Neural cell (in vitro differentiated cells): ENCODE measurements around the gene EFHD1. TPM values are rescaled to one million over a fixed set of nuclear protein-coding genes. Genes with fewer than 3 reads are reported as not detected.

Experiments
- H2AFZ ChIP-seq: fragments of 200-600, 300-800 bp; sonication (generic), shearing (Covaris generic); 2 replicates; pipeline ENCODE4 v1.6.0; 2014; ENCODE audit warnings: low read depth, mild to moderate bottlenecking, antibody characterized with exemption, low read length, moderate library complexity
- H3F3A ChIP-seq: fragments of 200-600 bp; shearing (Covaris generic); 2 replicates; pipeline ENCODE4 v1.6.1; 2016; ENCODE audit warnings: mild to moderate bottlenecking, moderate library complexity, mixed read lengths, antibody characterized with exemption, low read length; ENCODE audit not compliant: insufficient read depth, poor library complexity, severe bottlenecking
- H3K27ac ChIP-seq: fragments of 200-600, 300-800 bp; sonication (generic), shearing (Covaris generic); 2 replicates; pipeline ENCODE4 v1.5.1; 2014; ENCODE audit warnings: mild to moderate bottlenecking, low read length, moderate library complexity
- H3K27me3 ChIP-seq: fragments of 300-800, 200-600 bp; sonication (generic), shearing (Covaris generic); 2 replicates; pipeline ENCODE4 v1.6.0; 2014; ENCODE audit warnings: mild to moderate bottlenecking, low read depth, low read length, moderate library complexity; ENCODE audit not compliant: insufficient read depth
- H3K36me3 ChIP-seq: fragments of 300-800, 200-600 bp; sonication (generic), shearing (Covaris generic); 2 replicates; pipeline ENCODE4 v1.5.1; 2014; ENCODE audit warnings: mild to moderate bottlenecking, antibody characterized with exemption, low read length, moderate library complexity; ENCODE audit not compliant: insufficient read depth
- H3K4me2 ChIP-seq: fragments of 300-800, 200-600 bp; sonication (generic), shearing (Covaris generic); 2 replicates; pipeline ENCODE4 v1.6.0; 2014; ENCODE audit warnings: mild to moderate bottlenecking, low read length
- H3K4me3 ChIP-seq: fragments of 300-800, 200-600 bp; sonication (generic), shearing (Covaris generic); 2 replicates; pipeline ENCODE4 v1.5.1; 2014; ENCODE audit warnings: mild to moderate bottlenecking, low read length, moderate library complexity
- H3K79me2 ChIP-seq: fragments of 200-600 bp; shearing (Covaris generic); replicated peaks from 2 replicates; pipeline ENCODE4 v1.6.0; 2014; ENCODE audit warnings: mild to moderate bottlenecking, low read length, moderate library complexity; ENCODE audit not compliant: insufficient read depth
- H3K9ac ChIP-seq: fragments of 300-800, 200-600 bp; sonication (generic), shearing (Covaris generic); 2 replicates; pipeline ENCODE4 v1.6.1; 2016; ENCODE audit warnings: mild to moderate bottlenecking, low read length, mixed read lengths
- H3K9me2 ChIP-seq: fragments of 200-600 bp; shearing (Covaris generic); 2 replicates; pipeline ENCODE4 v1.6.1; 2016; ENCODE audit warnings: mild to moderate bottlenecking, low read length, mixed read lengths; ENCODE audit not compliant: insufficient read depth
- H3K9me3 ChIP-seq: fragments of 200-600, 300-800 bp; sonication (generic), shearing (Covaris generic); 2 replicates; pipeline ENCODE4 v1.6.1; 2016; ENCODE audit warnings: mild to moderate bottlenecking, mixed run types, low read length, moderate library complexity, mixed read lengths
- H4K20me1 ChIP-seq: fragments of 200-600 bp; shearing (Covaris generic); 2 replicates; pipeline ENCODE4 v1.6.1; 2016; ENCODE audit warnings: mild to moderate bottlenecking, mixed run types; ENCODE audit not compliant: insufficient read depth
- EP300 ChIP-seq: fragments of 450-650 bp; conservative IDR thresholded peaks from 2 replicates; pipeline ENCODE4 v1.6.1; 2014; ENCODE audit warnings: antibody characterized with exemption, mild to moderate bottlenecking, moderate library complexity; ENCODE audit not compliant: poor library complexity, severe bottlenecking
- EZH2 ChIP-seq: fragments of 200-600, 300-800 bp; shearing (Covaris generic), sonication (generic); IDR thresholded peaks from 2 replicates; pipeline ENCODE4 v1.6.1; 2014; ENCODE audit warnings: antibody characterized with exemption, low read length, borderline replicate concordance, mild to moderate bottlenecking; ENCODE audit not compliant: insufficient read depth, poor library complexity, severe bottlenecking
- MXI1 ChIP-seq: fragments of 450-650 bp; conservative IDR thresholded peaks from 2 replicates; pipeline ENCODE4 v1.6.1; 2014; ENCODE audit warnings: antibody characterized with exemption, mild to moderate bottlenecking; ENCODE audit not compliant: poor library complexity, severe bottlenecking
- POLR2AphosphoS5 ChIP-seq: IDR thresholded peaks from 2 replicates; pipeline ENCODE4 v1.6.1; 2012
- RAD21 ChIP-seq: fragments of 450-650 bp; conservative IDR thresholded peaks from 2 replicates; pipeline ENCODE4 v1.6.1; 2014; ENCODE audit warnings: antibody characterized with exemption, mild to moderate bottlenecking, moderate library complexity
- SMC3 ChIP-seq: fragments of 450-650 bp; conservative IDR thresholded peaks from 2 replicates; pipeline ENCODE4 v1.6.1; 2014; ENCODE audit warnings: antibody characterized with exemption, mild to moderate bottlenecking, moderate library complexity; ENCODE audit not compliant: poor library complexity
- TAF1 ChIP-seq: IDR thresholded peaks from 2 replicates; pipeline ENCODE4 v1.6.1; 2012; ENCODE audit warnings: low read depth
- polyA plus RNA-seq: library from polyadenylated mRNA; depleted of rRNA; stranded (reverse); fragments of >200 nt; gene quantifications from 2 replicates; pipeline ENCODE4 v1.2.3, GENCODE V29; 2014
- TF ChIP-seq, protein P1 (sequence below): IDR thresholded peaks from 2 replicates; pipeline ENCODE4 v1.6.1; 2012; ENCODE audit warnings: borderline replicate concordance
- TF ChIP-seq, protein P2 (sequence below): fragments of 450-650 bp; IDR thresholded peaks from 2 replicates; pipeline ENCODE4 v1.5.1; 2014; ENCODE audit warnings: antibody characterized with exemption, mild to moderate bottlenecking, moderate library complexity; ENCODE audit not compliant: poor library complexity, severe bottlenecking

EFHD1 gene
- polyA plus RNA-seq, 1 donor from 2014 or later, result not detected

DNA sequence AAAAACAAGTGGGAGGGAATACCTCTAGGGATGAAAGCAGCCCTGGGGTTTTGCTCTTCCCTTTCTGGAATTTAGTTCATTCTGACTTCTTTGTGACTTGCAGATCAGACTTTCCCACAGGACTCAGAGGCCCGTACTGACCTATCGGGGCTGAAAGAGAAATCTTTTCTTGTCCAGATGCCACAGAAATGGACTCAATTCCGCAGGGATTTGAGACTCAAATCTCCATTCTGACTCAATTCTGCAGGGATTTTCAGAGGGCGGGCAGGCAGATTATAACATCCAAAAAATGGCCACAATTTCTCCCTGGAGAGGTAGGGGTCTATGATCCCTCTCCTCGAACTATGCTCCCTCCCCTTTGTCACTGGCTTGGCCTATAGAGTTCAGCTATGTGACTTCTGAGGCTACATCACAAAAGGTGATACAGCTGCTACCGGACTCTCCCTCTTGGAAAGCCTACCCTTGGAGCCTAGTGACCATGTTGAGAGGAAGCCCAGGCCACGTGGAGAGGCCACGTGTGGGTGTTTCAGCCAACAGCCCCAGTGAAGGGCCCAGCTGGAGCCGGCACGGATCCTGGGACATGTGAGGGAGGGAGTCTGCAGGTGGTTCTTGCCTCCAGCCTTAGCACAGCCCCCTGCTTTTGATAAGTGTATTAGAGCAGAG lies 4.8 kb upstream of the EFHD1 start:
- peaks cover 18% of the 10 kb centered on the region for H3K27me3 ChIP-seq
- TF ChIP-seq, protein P1, sequence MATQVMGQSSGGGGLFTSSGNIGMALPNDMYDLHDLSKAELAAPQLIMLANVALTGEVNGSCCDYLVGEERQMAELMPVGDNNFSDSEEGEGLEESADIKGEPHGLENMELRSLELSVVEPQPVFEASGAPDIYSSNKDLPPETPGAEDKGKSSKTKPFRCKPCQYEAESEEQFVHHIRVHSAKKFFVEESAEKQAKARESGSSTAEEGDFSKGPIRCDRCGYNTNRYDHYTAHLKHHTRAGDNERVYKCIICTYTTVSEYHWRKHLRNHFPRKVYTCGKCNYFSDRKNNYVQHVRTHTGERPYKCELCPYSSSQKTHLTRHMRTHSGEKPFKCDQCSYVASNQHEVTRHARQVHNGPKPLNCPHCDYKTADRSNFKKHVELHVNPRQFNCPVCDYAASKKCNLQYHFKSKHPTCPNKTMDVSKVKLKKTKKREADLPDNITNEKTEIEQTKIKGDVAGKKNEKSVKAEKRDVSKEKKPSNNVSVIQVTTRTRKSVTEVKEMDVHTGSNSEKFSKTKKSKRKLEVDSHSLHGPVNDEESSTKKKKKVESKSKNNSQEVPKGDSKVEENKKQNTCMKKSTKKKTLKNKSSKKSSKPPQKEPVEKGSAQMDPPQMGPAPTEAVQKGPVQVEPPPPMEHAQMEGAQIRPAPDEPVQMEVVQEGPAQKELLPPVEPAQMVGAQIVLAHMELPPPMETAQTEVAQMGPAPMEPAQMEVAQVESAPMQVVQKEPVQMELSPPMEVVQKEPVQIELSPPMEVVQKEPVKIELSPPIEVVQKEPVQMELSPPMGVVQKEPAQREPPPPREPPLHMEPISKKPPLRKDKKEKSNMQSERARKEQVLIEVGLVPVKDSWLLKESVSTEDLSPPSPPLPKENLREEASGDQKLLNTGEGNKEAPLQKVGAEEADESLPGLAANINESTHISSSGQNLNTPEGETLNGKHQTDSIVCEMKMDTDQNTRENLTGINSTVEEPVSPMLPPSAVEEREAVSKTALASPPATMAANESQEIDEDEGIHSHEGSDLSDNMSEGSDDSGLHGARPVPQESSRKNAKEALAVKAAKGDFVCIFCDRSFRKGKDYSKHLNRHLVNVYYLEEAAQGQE, result no peak
- no peak for TF ChIP-seq RAD21
- no peak for TF ChIP-seq TAF1
- TF ChIP-seq EP300, result no peak
- TF ChIP-seq MXI1, result no peak
- TF ChIP-seq, protein P2, sequence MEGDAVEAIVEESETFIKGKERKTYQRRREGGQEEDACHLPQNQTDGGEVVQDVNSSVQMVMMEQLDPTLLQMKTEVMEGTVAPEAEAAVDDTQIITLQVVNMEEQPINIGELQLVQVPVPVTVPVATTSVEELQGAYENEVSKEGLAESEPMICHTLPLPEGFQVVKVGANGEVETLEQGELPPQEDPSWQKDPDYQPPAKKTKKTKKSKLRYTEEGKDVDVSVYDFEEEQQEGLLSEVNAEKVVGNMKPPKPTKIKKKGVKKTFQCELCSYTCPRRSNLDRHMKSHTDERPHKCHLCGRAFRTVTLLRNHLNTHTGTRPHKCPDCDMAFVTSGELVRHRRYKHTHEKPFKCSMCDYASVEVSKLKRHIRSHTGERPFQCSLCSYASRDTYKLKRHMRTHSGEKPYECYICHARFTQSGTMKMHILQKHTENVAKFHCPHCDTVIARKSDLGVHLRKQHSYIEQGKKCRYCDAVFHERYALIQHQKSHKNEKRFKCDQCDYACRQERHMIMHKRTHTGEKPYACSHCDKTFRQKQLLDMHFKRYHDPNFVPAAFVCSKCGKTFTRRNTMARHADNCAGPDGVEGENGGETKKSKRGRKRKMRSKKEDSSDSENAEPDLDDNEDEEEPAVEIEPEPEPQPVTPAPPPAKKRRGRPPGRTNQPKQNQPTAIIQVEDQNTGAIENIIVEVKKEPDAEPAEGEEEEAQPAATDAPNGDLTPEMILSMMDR, result no peak
- TF ChIP-seq EZH2, result no peak
- no peak for TF ChIP-seq SMC3
- no peak for TF ChIP-seq POLR2AphosphoS5
- no peaks in the 10 kb centered on the region for H3K9me3 ChIP-seq
- no peak overlapping the region for H3K9ac ChIP-seq
- no peak overlapping the region for H2AFZ ChIP-seq
- no peak overlapping the region for H3K27ac ChIP-seq
- H3K4me2 ChIP-seq, result no peak overlapping the region
- no peaks in the 10 kb centered on the region for H4K20me1 ChIP-seq
- H3F3A ChIP-seq, result no peaks in the 10 kb centered on the region
- H3K4me3 ChIP-seq, result no peak overlapping the region
- H3K79me2 ChIP-seq, result no peaks in the 10 kb centered on the region
- no peaks in the 10 kb centered on the region for H3K9me2 ChIP-seq
- no peaks in the 10 kb centered on the region for H3K36me3 ChIP-seq

DNA sequence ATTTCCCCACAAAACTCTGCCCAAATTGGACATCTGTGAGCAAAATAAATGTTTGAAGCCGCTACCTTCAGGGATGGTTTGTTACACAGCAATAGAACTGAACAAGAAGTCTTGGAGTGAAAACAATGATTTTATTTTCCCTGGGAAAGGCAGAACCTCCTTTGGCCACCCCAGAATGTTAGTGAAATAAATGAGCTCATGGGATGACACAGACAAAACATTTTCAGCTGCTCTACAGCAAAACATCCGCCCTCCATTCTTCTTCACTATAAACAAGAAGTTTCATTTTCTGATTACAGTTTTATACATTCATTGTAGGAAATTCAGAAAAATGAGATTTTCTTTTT lies 4.3 kb upstream of the EFHD1 start:
- H3K36me3 ChIP-seq, result no peaks in the 10 kb centered on the region
- no peaks in the 10 kb centered on the region for H3K9me2 ChIP-seq
- no peak overlapping the region for H3K27ac ChIP-seq
- no peak overlapping the region for H3K4me3 ChIP-seq
- H3F3A ChIP-seq, result no peaks in the 10 kb centered on the region
- H4K20me1 ChIP-seq, result no peaks in the 10 kb centered on the region
- no peaks in the 10 kb centered on the region for H3K79me2 ChIP-seq
- H2AFZ ChIP-seq, result no peak overlapping the region
- no peaks in the 10 kb centered on the region for H3K9me3 ChIP-seq
- H3K9ac ChIP-seq, result no peak overlapping the region
- H3K4me2 ChIP-seq, result no peak overlapping the region
- peaks cover 23% of the 10 kb centered on the region for H3K27me3 ChIP-seq
- TF ChIP-seq EZH2 (no peak), RAD21 (no peak), EP300 (no peak), TAF1 (no peak), POLR2AphosphoS5 (no peak), SMC3 (no peak), MXI1 (no peak)
- TF ChIP-seq, protein P2, result no peak
- TF ChIP-seq, protein P1, result no peak
